ENCODE measurements around the gene TFR2. TPM values are rescaled to one million over a fixed set of nuclear protein-coding genes. Genes with fewer than 3 reads are reported as not detected.

Gene TFR2
- total RNA-seq, 1 donor from 2014 or later = 5.9 TPM

DNA sequence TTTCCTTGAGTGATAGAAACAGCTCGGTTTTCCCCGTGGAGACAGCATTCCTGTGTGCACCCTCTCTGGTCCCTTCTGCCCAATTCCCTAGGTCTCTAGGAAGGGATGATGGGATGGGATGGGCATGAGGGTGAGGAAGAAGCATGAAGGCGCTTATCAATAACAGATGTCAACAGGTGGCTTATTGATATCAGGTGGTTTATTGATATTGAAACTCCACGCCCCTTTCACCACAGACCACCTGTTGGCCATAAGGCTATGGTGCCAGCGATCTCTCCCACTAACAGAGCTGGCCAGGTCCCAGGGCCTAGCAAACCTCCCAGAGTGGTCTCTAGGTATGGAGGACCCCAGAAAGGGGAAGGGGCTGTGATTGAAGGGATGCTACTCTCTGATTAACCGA, 21.1 kb downstream of the TFR2 start:
- TF ChIP-seq, protein P1, sequence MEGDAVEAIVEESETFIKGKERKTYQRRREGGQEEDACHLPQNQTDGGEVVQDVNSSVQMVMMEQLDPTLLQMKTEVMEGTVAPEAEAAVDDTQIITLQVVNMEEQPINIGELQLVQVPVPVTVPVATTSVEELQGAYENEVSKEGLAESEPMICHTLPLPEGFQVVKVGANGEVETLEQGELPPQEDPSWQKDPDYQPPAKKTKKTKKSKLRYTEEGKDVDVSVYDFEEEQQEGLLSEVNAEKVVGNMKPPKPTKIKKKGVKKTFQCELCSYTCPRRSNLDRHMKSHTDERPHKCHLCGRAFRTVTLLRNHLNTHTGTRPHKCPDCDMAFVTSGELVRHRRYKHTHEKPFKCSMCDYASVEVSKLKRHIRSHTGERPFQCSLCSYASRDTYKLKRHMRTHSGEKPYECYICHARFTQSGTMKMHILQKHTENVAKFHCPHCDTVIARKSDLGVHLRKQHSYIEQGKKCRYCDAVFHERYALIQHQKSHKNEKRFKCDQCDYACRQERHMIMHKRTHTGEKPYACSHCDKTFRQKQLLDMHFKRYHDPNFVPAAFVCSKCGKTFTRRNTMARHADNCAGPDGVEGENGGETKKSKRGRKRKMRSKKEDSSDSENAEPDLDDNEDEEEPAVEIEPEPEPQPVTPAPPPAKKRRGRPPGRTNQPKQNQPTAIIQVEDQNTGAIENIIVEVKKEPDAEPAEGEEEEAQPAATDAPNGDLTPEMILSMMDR (conservative IDR thresholded peaks at IDR 0.05; ENCODE audit: low read depth, low read length) = no peak
- no peak for DNase-seq (ENCODE audit: low read depth)
- no peak overlapping the region for H3K4me3 ChIP-seq (ENCODE audit: low read depth, low read length)

DNA sequence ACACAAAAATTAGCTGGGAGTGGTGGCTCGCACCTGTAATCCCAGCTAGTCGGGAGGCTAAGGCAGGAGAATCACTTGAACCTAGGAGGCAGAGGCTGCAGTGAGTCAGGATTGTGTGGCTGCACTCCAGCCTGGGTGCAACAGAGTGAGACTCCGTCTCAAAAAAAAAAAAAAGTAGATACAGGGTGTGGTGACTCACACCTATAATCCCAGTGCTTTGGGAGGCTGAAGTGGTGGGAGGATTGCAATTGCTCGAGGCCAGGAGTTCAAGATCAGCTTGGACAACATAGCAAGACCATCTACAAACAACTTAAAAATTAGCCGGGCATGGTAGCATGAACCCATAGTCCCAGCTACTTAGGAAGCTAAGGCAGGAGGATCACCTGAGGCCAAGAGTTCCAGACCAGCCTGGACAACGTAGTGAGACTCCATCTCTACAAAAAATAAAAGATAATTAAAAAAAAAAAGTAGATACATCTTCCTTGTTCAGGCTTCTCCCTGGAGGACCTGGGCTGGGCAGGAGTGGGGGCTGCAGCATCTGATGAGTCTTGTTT, 27.0 kb downstream of the TFR2 start:
- H3K4me3 ChIP-seq (ENCODE audit: low read depth, low read length) = no peak overlapping the region
- no peak for DNase-seq (ENCODE audit: low read depth)
- TF ChIP-seq, protein P1 (conservative IDR thresholded peaks at IDR 0.05; ENCODE audit: low read depth, low read length) = no peak

DNA sequence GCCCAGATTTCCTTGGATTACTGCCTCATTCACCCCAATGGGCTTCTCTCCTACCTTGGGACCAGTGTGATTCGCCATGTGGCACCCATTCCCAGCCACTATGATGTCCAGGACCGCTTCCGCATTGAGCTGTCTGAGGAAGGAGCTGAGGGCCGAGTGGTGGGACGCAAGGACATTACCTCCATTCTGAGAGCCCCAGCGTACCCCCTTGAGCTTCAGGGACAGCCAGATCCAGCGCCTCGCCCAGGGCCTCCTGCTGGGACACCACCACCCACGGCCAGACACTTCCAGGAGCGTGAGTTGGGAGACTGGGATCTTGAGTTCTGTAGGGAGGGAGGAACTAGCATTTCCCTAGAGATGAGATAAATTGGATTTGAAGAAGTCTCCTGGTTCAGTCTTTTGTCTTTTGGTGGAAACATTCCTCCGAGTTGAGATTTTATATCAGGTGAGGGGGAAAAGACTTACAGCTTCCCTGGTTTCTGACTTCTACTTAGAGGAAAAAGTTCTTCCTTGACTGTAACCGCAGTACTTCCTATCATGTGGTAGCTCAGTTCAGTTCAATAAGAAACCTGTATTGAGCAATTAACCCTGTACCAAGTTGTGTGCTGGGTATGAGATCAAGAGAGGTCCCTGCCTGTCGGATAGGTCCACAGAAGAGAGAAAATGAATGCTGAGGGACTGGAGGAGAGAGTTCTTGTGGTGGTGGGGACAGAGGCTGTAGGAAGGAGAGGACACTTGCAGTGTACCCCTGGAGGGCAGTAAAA, 27.8 kb downstream of the TFR2 start:
- no peak for DNase-seq (ENCODE audit: low read depth)
- TF ChIP-seq, protein P1 (conservative IDR thresholded peaks at IDR 0.05; ENCODE audit: low read depth, low read length) = no peak
- H3K4me3 ChIP-seq (ENCODE audit: low read depth, low read length) = peak overlapping the region; percentile 98

DNA sequence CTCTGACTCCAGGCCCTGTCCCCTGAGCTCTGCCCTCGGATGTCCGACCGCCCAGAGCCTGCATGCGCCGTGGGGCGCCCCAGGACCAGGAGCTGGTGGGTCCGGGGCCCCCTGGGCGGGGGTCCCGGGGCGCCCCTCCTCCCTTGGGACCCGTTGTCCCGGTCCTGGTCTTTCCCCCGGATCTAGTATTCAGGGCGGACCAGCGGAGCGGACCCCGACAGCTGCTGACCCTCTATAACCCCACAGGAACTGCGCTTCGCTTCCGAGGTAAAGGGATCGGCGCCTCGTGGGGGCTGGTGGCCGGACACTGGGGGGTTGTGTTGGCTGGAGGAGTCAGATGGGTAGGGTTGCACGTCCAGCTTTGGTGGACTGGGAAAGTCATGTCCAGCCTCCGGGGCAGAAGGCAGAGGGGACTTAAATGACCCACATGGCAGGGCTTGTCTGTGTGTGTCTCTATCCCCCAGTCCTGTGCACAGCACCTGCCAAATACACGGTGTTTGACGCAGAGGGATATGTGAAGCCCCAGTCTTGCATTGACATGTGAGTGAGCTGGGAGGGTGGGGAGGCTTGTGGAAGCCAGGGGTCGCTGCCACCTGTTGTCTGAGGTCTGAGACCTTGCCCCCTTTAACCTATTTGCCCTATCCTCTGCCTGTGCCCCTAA, 28.5 kb downstream of the TFR2 start:
- no peak for DNase-seq (ENCODE audit: low read depth)
- TF ChIP-seq, protein P1 (conservative IDR thresholded peaks at IDR 0.05; ENCODE audit: low read depth, low read length) = peak; percentile 29
- H3K4me3 ChIP-seq (ENCODE audit: low read depth, low read length) = peak overlapping the region; percentile 98

DNA sequence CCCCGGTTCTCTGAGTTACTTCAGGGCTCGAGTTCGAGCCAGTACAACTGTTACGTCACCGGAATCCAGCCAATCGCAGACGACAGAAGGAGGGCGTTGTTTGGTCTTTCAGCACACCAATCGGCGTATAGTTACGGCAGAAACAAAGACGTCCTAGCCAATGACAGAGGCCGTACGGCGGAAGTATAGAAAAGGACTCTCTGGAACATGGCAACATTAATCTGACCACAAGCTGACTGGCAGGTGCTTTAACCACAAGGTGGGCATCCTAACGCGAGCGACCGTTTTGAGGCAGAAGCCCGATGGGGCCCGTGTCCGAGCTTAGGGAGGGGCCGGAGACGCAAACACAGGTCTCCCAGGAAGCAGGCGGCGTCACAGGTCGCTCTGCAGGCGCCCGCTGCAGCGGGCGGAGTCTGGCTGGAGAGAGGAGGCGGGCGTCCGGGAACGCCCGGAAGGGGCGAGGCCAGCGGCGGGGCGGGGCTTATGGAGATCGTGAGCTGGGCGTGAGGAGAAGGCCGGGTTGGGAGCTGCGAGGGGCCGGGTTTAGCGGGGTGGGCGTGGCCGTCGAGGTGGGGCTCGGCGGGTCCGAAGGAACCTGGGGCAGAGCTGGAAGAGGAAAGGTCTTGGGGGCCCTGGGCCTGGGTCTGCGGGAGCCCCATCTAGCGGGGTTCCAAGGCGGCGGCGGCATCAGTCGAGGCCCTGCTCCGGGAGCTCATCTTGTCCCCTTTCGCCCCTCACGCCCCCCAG, 29.2 kb downstream of the TFR2 start, which contains the start of gene MOSPD3:
Gene MOSPD3, plus strand, starts transcription at position 558 of the 747 bp plus-strand sequence. CDS start 252 bp downstream, outside the sequence.
- TF ChIP-seq, protein P1 (conservative IDR thresholded peaks at IDR 0.05; ENCODE audit: low read depth, low read length) = no peak
- peak; percentile 96 for DNase-seq (ENCODE audit: low read depth)
- H3K4me3 ChIP-seq (ENCODE audit: low read depth, low read length) = peak within 1 kb of the TSS; percentile 98

DNA sequence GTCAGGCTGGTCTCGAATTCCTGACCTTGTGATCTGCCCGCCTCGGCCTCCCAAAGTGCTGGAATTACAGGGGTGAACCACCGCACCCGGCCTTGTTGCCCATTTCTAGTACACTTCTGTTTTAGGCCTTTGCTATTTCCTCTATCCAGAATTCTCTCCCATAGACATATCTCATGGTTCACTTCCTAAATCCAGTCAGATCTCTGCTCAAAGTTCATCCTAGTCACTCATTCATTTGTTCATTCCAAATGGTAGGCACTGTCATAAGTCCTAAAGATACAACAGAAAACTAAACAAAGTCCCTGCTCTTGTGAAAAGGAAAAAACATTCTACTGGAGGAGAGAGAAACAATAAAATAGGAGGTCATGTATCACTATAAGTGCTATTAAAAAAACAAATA, 31.4 kb downstream of the TFR2 start:
- TF ChIP-seq, protein P1 (conservative IDR thresholded peaks at IDR 0.05; ENCODE audit: low read depth, low read length) = no peak
- H3K4me3 ChIP-seq (ENCODE audit: low read depth, low read length) = no peak overlapping the region
- DNase-seq (ENCODE audit: low read depth) = no peak

Measured in epithelial cell of proximal tubule (primary cell).